HG03521 (cell line): Measurements from ENCODE around the gene TAS2R43.
"Not testable (repeated sequence)": the region's sequence is repeated elsewhere in the genome, so short reads cannot be mapped to it uniquely, and the experiment has no call there.

Experiments used
- ATAC-seq: cut with Tn5 transposase; IDR thresholded peaks from one replicate; pipeline ENCODE4 v1.9.1; 2021; ENCODE audit warnings: mild to moderate bottlenecking, moderate library complexity; ENCODE audit not compliant: unreplicated experiment

Gene TAS2R43

DNA sequence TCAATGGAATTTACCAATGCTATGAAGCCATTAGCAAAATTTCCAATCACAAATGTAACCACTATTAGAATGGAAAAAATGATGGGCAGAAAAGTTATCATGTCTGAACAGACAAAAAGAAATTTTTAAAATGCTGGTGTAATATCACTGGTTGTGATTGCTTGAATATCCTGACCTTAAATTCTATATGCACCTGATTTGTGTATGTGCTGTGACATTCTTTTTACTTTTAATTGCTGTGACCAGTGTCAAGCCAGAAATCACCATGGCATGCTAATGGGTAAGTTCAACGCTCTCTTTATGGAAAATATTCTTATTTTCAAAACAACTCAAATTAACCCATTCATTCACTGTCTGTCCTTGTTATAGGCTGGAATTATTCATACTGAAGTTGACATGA is 29.9 kb downstream of the TAS2R43 start, which contains the start of gene TAS2R46:
Gene TAS2R46, minus strand, starts transcription at position 101 of the 400 bp plus-strand sequence. Its CDS starts 0 bp downstream, at position 101.
- not testable (repeated sequence) for ATAC-seq

DNA sequence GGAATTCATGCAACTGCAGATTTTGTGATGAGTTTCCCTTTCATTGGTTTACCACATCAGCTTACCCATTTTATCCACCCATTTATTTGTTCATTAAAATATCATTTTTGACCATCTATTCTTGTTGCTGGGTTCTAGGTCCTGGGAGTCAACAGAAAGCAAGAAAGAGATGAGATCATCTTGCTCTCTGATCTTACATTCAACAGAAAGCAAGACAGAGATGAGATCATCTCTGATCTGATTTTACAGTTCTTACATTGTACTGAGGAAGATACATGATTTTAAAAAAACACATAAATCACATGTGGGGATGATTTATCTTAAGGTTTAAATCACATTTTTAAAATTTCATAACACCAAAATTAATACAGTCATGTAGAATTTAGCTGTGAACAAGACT is 32.3 kb downstream of the TAS2R43 start:
- ATAC-seq: no peak

DNA sequence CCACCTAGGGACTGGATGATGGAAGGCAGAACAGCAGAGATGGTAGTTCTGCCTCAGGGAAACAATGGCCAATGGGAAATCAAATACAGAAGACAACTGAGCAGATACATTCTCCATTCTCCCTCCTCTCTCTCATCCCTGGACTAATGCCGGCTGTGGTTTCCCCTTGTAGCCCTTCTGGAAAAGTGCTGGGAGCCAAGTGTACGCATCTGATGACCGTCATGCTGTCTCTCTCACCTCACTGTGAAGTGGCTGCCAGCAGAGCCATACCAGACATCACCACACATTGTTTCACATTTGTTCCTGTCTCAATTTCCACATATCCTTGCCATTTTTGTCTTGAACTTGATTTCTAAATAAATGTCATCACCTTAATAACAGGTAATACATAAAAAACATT is 33.1 kb downstream of the TAS2R43 start:
- no peak for ATAC-seq

DNA sequence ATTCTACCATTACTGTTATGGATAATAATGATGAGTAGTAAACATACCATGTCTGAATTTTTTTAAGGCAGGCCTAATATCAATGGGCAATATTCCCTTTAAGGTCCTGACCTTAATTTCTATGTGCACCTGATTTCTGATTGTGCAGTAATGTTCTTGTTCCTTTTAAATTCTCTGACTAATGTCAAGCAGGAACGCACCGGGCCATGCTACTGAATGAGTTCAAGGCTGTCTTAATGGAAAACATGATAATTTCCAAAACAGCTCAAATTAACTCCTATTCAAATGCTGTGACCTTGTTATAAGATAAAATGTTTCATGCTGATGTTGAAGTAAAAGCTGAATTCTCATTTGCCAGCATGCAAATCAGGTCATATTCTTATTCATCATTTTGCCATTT is 36.8 kb downstream of the TAS2R43 start:
- ATAC-seq: no peak

DNA sequence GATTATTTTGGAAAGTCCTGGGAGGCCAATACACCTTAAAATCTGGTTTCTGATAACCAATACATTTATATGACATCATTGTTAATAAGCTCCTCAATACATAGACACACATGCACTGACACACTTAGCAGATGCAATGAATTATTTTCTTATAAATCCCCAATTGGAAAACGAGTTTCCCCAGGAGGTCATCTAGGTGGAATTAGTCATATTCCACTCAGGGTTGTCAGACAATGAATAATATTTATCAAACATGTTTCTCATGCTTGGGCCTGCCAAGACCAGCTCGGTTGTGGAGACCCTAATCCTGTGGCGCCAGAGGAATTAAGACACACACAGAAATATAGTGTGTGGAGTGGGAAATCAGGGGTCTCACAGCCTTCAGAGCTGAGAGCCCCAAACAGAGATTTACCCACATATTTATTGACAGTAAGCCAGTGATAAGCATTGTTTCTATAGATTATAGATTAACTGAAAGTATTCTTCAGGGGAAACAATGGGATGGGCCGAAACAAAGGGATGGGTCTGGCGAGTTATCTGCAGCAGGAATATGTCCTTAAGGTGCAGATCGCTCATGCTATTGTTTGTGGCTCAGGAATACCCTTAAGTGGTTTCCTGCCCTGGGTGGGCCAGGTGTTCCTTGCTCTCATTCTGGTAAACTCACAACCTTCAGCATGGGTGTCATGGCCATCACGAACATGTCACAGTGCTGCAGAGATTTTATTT is 42.1 kb downstream of the TAS2R43 start:
- ATAC-seq: not testable (repeated sequence)

DNA sequence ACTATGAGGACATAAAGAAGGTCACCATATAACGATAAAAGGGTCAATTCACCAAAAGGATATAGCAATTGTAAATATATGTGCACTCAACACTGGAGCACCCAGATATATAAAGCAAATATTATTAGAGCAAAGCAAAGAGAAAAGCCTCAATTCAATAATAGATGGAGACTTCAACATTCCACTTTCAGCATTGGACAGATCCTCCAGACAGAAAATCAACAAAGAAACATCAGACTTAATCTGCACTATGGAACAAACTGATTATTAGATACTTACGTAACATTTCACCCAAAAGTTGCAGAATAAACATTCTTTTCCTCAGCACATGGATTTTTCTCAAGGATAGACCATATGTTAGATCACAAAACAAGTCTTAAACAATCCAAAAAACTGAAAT is 50.7 kb downstream of the TAS2R43 start:
- not testable (repeated sequence) for ATAC-seq
